ENCODE data around the gene ATXN2L.

DNA sequence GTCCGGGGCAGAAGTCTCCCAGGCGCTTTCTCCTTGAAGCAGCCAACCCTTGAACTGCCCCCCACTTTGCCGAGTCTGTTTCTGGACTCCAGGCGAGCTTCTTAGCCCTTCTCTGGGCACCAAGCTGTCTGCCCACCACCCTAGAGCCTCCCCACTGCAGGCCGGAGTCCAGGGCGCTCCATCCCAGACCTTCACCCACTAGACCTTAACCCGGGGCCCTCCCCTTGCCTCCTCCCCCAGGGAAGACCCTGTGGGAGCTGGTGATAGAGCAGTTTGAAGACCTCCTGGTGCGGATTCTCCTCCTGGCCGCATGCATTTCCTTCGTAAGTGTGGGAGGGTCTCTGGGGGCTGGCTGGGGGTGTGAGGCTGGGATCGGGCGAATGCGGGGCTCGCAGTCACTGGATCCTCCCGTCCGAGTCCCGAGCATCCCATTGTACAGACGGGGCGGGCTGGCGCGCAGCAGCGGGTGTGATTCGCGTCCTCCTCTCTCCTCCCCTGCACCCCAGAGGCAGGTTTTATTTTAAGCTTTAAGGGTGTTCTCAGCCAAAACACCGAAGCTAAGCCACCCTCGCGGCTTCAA, 56.6 kb downstream of the ATXN2L start:
- no peak for TF ChIP-seq CTCF (conservative IDR thresholded peaks at IDR 0.05; ENCODE audit: low read length)
- TF ChIP-seq EZH2phosphoT487 (IDR thresholded peaks at IDR 0.05; ENCODE audit: borderline replicate concordance, low read depth, low read length): no peak
